Nephron progenitor cell (in vitro differentiated cells): Measurements from ENCODE around the gene CCNA2.

Source experiments
- DNase-seq: peaks from one replicate; pipeline ENCODE4 v3.0.0; 2021
- H3K27ac Mint-ChIP-seq: 2 replicates; pipeline ENCODE4 v1.8.0; 2021; ENCODE audit warnings: mild to moderate bottlenecking, moderate library complexity, mixed read lengths
- H3K27me3 Mint-ChIP-seq: 2 replicates; pipeline ENCODE4 v1.8.0; 2021; ENCODE audit warnings: mild to moderate bottlenecking, low read depth, mixed read lengths; ENCODE audit not compliant: poor library complexity
- H3K36me3 Mint-ChIP-seq: 2 replicates; pipeline ENCODE4 v1.8.0; 2021; ENCODE audit warnings: low read depth, mixed read lengths
- H3K4me1 Mint-ChIP-seq: 2 replicates; pipeline ENCODE4 v1.8.0; 2021; ENCODE audit warnings: mixed read lengths
- H3K4me3 Mint-ChIP-seq: 2 replicates; pipeline ENCODE4 v1.8.0; 2021; ENCODE audit warnings: mild to moderate bottlenecking, moderate library complexity, mixed read lengths
- H3K9me3 Mint-ChIP-seq: 2 replicates; pipeline ENCODE4 v1.8.0; 2021; ENCODE audit warnings: mild to moderate bottlenecking, moderate library complexity, mixed read lengths
- TF ChIP-seq, protein P1 (sequence below): fragments of 200-600 bp; sonication (generic); IDR thresholded peaks from 2 replicates; pipeline ENCODE4 v1.5.0; 2021; ENCODE audit warnings: antibody characterized with exemption

The CCNA2 gene

DNA sequence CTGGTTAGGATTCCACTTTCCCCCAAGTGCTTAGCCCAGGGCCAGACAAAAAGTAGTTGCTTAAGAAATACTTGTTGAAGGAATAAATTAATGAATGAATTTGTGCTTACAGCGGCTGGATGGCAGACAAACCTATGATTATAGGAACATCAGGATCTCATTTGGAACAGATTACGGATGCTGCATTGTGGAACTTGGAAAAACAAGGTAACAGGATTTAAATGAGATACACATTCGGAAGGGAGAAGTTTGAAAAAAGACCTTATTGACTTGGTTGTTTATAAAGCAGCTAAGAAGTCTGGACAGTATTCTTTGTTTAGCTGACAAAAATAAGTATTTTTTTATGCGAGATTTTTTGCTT lies 22.0 kb downstream of the CCNA2 start:
- TF ChIP-seq, protein P1, sequence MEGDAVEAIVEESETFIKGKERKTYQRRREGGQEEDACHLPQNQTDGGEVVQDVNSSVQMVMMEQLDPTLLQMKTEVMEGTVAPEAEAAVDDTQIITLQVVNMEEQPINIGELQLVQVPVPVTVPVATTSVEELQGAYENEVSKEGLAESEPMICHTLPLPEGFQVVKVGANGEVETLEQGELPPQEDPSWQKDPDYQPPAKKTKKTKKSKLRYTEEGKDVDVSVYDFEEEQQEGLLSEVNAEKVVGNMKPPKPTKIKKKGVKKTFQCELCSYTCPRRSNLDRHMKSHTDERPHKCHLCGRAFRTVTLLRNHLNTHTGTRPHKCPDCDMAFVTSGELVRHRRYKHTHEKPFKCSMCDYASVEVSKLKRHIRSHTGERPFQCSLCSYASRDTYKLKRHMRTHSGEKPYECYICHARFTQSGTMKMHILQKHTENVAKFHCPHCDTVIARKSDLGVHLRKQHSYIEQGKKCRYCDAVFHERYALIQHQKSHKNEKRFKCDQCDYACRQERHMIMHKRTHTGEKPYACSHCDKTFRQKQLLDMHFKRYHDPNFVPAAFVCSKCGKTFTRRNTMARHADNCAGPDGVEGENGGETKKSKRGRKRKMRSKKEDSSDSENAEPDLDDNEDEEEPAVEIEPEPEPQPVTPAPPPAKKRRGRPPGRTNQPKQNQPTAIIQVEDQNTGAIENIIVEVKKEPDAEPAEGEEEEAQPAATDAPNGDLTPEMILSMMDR = no peak
- no peak for DNase-seq
- Mint-ChIP-seq H3K9me3 (no peaks in the 10 kb centered on the region), H3K27me3 (peaks cover 11% of the 10 kb centered on the region), H3K27ac (peak overlapping the region; percentile 99), H3K36me3 (peaks cover 31% of the 10 kb centered on the region), H3K4me1 (peaks cover 31% of the 10 kb centered on the region), H3K4me3 (peak overlapping the region; percentile 88)

DNA sequence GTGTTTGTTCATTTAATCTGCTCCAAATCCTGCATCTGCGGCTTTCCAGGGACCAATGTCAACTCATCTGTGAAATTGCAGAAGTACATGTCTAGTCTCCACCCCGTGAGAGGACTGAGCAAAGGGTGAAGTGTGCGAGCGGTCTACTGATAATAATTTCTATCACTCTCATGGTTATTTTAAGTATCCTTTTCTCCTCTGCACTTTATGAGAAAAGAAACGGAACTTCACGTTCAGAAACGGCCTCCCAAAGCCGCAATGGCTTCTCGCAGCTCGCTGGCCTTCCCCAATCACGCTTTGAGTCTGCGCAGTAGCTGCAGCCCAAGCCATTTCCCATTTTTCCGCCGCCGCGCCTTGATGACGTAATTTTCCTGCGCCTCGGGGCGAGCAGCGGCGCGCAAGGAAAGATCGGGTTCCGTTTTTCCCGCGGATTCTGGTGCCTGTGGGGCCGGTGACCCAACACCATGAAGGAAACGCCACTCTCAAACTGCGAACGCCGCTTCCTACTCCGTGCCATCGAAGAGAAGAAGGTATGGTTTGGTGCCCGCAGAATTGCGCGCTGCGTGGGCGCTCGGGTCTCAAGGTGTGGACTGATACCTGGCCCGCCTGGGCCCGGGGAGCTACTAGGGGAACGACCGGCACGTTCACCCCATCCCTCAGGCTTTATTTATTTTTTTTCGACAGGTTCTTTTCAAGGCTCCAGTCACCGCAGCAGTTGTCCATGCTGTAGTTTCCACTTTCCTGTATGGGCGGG lies 22.5 kb downstream of the CCNA2 start, which contains the start of gene EXOSC9:
Gene EXOSC9, plus strand, starts transcription at position 363 of the 754 bp plus-strand sequence. Its CDS starts 102 bp downstream, at position 465.
- H3K36me3 Mint-ChIP-seq = peaks cover 26% of the 10 kb centered on the region
- H3K4me1 Mint-ChIP-seq = peaks cover 31% of the 10 kb centered on the region
- peak; percentile 98 for DNase-seq
- TF ChIP-seq, protein P1 = no peak
- peaks cover 14% of the 10 kb centered on the region for H3K27me3 Mint-ChIP-seq
- H3K27ac Mint-ChIP-seq = peak within 1 kb of the TSS; percentile 99
- H3K4me3 Mint-ChIP-seq = peak within 1 kb of the TSS; percentile 88
- H3K9me3 Mint-ChIP-seq = no peaks in the 10 kb centered on the region

DNA sequence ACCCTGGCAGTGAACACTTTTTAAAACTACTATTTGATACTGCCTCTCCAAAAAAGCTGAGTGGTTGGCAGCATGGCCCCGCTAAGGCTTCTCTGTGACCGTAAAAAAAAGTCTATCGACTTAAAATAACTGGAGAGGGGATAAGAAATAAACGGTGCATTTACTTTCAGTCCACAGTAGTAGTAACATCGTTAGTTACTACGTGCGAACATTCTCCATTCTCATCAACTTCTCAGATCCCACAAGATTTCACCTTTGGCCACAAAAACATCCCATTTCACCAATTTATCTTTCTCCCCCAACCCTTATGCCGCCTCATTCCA lies 23.1 kb downstream of the CCNA2 start:
- peak overlapping the region; percentile 88 for H3K4me3 Mint-ChIP-seq
- no peaks in the 10 kb centered on the region for H3K9me3 Mint-ChIP-seq
- peak overlapping the region; percentile 99 for H3K27ac Mint-ChIP-seq
- TF ChIP-seq, protein P1 = no peak
- no peak for DNase-seq
- peaks cover 16% of the 10 kb centered on the region for H3K27me3 Mint-ChIP-seq
- peaks cover 22% of the 10 kb centered on the region for H3K36me3 Mint-ChIP-seq
- peaks cover 31% of the 10 kb centered on the region for H3K4me1 Mint-ChIP-seq

DNA sequence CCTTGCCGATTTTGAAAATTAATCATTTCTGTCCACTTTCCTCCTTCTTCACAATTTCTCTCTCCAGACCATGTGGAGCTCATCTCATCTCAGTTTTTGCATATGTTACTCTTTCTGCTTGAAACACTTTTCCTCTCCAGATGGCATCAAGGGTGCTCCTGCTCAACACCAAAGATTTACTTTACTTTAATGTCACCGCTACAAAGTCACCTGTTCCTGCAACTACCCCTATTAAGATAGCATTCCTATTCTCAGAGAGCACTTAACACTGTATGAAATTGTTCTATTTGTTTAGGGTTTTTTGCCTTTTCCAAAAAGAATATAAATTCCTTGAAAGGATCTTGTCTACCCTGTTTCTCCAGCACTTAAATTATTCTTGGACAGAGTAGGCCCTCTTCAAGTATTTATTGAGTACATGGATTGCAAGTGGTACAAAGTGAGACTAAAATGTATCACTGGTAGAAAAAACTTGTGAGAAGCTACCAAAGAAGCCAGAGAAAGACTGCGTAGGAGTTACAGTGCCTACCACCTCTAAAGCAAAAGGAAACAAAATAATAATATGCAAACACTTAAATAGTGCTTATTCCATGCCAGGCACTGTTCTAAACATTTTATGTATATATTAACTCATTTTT lies 23.7 kb downstream of the CCNA2 start:
- Mint-ChIP-seq H3K27me3 (peaks cover 20% of the 10 kb centered on the region), H3K36me3 (peaks cover 16% of the 10 kb centered on the region), H3K4me1 (peaks cover 31% of the 10 kb centered on the region), H3K27ac (no peak overlapping the region), H3K9me3 (no peaks in the 10 kb centered on the region), H3K4me3 (peak overlapping the region; percentile 88)
- no peak for DNase-seq
- TF ChIP-seq, protein P1 = no peak

DNA sequence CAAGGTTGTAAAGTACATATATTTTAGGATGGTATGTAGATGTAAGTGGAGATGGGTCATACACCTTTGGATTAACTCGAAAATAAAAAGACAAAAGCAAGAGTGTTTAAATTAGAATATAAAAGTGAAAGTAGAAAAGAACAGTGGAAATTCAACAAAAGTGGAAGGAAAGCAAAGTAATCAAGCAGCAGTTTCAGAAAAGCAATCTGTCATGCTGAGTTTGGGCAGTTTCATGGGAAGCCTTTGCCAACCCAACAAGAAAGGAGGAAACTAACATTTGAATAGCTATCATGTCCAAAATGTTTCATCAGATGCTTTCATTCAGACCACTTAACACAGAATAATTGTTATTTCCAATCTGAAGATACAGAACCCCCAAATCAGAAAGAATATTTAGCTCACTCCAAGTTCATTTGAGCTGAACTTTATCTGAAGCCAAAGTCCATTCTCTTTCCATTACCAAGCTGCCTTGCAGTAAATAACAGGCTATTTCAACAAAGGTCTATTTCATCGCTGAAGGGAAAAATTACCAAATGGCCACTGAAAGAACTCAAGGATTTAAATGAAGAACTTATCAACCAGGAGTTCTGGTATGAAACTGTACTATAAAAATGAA lies 24.4 kb downstream of the CCNA2 start:
- Mint-ChIP-seq H3K36me3 (peaks cover 10% of the 10 kb centered on the region), H3K4me3 (no peak overlapping the region)

More for the DNA sequence above, 24.4 kb downstream of the CCNA2 start:
- Mint-ChIP-seq H3K9me3 (no peaks in the 10 kb centered on the region), H3K4me1 (peaks cover 31% of the 10 kb centered on the region), H3K27me3 (peaks cover 25% of the 10 kb centered on the region), H3K27ac (no peak overlapping the region)
- TF ChIP-seq, protein P1 = no peak
- DNase-seq = no peak
